Embryonic facial prominence (tissue), 1 donor: ENCODE data around the gene C1QTNF2.

Experiments used
- DNase-seq: peaks from one replicate; pipeline ENCODE4 v3.0.0-alpha.2; 2016; ENCODE audit errors: extremely low spot score

Gene C1QTNF2

DNA sequence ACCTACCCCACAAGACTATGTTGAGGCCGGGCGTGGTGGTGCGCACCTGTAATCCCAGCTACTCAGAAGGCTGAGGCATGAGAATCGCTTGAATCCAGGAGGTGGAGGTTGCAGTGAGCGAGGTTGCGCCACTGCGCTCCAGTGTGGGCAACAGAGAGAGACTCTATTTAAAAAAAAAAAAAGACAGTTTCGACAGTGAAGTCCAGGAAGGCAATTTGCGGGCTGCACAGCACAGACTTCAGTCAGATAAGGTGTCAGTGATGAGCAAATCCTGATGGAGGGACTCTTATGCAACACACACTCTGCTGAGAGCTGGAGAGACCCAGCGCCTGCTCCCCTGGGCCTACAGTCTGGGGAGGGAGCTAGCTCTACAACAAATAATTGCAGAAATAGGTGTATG, 72.2 kb downstream of the C1QTNF2 start:
- DNase-seq, result no peak

DNA sequence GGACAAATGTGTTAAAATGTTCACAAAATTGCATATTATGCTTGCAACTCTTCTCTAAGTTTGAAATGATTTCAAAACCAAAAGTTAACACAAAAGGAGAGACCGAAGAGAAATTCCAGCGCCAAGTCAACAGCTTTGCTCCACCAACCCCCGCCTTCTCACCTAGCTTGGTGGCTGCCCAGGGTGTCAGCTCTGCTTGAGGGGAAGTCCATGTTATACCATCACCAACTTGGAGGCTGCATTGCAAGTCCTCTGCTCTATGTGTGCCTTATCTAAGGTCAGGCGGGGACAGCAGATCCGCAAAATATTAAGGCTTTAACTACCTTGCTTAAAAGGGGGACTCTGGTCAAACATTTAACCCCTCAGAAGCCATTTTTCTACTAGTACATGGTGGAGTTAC, 72.7 kb downstream of the C1QTNF2 start:
- no peak for DNase-seq
